ENCODE data around the gene WDR20. TPM values are rescaled to one million over a fixed set of nuclear protein-coding genes. Genes with fewer than 3 reads are reported as not detected.

WDR20 gene
- total RNA-seq, 1 experiment from 2014 or later, result 16.9 TPM

- no peak overlapping the region for H3K4me3 ChIP-seq (ENCODE audit: low read length)
- no peak overlapping the region for H2AFZ ChIP-seq (ENCODE audit: low read length)
- H4K20me1 ChIP-seq (ENCODE audit: insufficient read depth, low read depth, low read length), result no peaks in the 10 kb centered on the region
- no peak overlapping the region for H3K27ac ChIP-seq (ENCODE audit: low read length)
- H3K27me3 ChIP-seq (ENCODE audit: low read length), result no peaks in the 10 kb centered on the region
- no peaks in the 10 kb centered on the region for H3K79me2 ChIP-seq (ENCODE audit: low read length)
- no peaks in the 10 kb centered on the region for H3K36me3 ChIP-seq (ENCODE audit: insufficient read depth, low read length)
- H3K4me1 ChIP-seq (ENCODE audit: low read length), result no peaks in the 10 kb centered on the region
- H3K4me2 ChIP-seq (ENCODE audit: low read depth, low read length, poor library complexity, severe bottlenecking), result no peak overlapping the region
- no peaks in the 10 kb centered on the region for H3K9me3 ChIP-seq (ENCODE audit: low read length)
- H3K9me2 ChIP-seq (replicated peaks; ENCODE audit: insufficient read depth, low read length), result no peaks in the 10 kb centered on the region
- H3K9ac ChIP-seq (ENCODE audit: low read length), result no peak overlapping the region
- DNase-seq, result no peak
Measured at GRCh38 chr14:102246071-102246470, 106.4 kb downstream of the WDR20 start.

GRCh38 chr14:102248121-102248520 is 108.4 kb downstream of the WDR20 start:
- Histone ChIP-seq H3K4me1 (ENCODE audit: low read length) (no peaks in the 10 kb centered on the region), H3K4me2 (ENCODE audit: low read depth, low read length, poor library complexity, severe bottlenecking) (no peak overlapping the region), H3K79me2 (ENCODE audit: low read length) (no peaks in the 10 kb centered on the region), H3K9me2 (replicated peaks; ENCODE audit: insufficient read depth, low read length) (no peaks in the 10 kb centered on the region), H4K20me1 (ENCODE audit: insufficient read depth, low read depth, low read length) (no peaks in the 10 kb centered on the region), H3K9ac (ENCODE audit: low read length) (no peak overlapping the region), H3K9me3 (ENCODE audit: low read length) (no peaks in the 10 kb centered on the region), H3K27ac (ENCODE audit: low read length) (no peak overlapping the region), H3K36me3 (ENCODE audit: insufficient read depth, low read length) (no peaks in the 10 kb centered on the region), H3K4me3 (ENCODE audit: low read length) (no peak overlapping the region), H2AFZ (ENCODE audit: low read length) (no peak overlapping the region), H3K27me3 (ENCODE audit: low read length) (no peaks in the 10 kb centered on the region)
- no peak for DNase-seq

DNA sequence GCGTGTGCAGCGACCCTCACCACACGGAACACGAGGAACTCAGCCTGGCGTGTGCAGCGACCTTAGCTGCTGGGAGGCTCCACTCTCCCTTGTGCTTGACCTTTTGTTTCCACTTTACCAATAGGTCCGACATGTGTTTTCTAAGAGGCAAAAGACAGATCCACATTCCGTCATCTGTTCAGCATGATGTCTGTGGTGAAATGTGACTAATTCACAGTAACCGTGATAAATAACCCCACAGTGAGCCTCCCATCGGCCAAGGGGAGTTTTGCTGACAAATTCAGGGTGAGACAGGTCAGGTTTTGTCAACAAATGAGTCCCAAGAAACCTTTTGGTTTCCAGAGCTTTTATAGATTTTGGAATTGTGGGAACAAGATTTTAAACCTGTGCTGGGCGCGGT is 109.3 kb downstream of the WDR20 start:
- Histone ChIP-seq H3K9ac (ENCODE audit: low read length) (no peak overlapping the region), H4K20me1 (ENCODE audit: insufficient read depth, low read depth, low read length) (no peaks in the 10 kb centered on the region), H3K4me3 (ENCODE audit: low read length) (no peak overlapping the region), H3K9me3 (ENCODE audit: low read length) (no peaks in the 10 kb centered on the region), H3K36me3 (ENCODE audit: insufficient read depth, low read length) (no peaks in the 10 kb centered on the region), H3K27ac (ENCODE audit: low read length) (no peak overlapping the region), H3K4me1 (ENCODE audit: low read length) (no peaks in the 10 kb centered on the region), H2AFZ (ENCODE audit: low read length) (no peak overlapping the region), H3K27me3 (ENCODE audit: low read length) (no peaks in the 10 kb centered on the region), H3K9me2 (replicated peaks; ENCODE audit: insufficient read depth, low read length) (no peaks in the 10 kb centered on the region), H3K4me2 (ENCODE audit: low read depth, low read length, poor library complexity, severe bottlenecking) (no peak overlapping the region), H3K79me2 (ENCODE audit: low read length) (no peaks in the 10 kb centered on the region)
- DNase-seq, result no peak

DNA sequence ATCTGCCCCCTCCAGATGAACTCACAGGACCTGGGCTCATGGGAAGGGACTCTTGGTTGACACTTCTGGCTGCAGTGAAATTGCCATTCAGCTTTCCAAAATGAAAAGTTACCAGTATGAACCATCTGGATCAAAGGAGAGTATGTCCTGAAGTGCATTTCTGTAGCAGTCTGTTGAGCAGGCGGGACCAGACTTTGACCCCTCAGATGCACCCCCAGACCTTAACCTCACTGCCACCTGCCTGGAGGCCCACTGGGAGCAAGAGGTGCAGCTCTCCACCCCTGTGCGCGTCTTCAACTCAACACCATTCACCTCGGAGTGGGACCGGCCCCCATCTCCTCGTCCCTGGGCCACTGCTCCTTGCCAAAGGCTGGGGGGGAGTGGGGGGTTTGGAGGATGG is 110.3 kb downstream of the WDR20 start:
- Histone ChIP-seq H2AFZ (ENCODE audit: low read length) (no peak overlapping the region), H3K27ac (ENCODE audit: low read length) (no peak overlapping the region), H3K27me3 (ENCODE audit: low read length) (no peaks in the 10 kb centered on the region), H3K4me3 (ENCODE audit: low read length) (no peak overlapping the region), H3K79me2 (ENCODE audit: low read length) (no peaks in the 10 kb centered on the region), H3K9me2 (replicated peaks; ENCODE audit: insufficient read depth, low read length) (no peaks in the 10 kb centered on the region), H3K4me2 (ENCODE audit: low read depth, low read length, poor library complexity, severe bottlenecking) (no peak overlapping the region), H3K36me3 (ENCODE audit: insufficient read depth, low read length) (no peaks in the 10 kb centered on the region), H3K9me3 (ENCODE audit: low read length) (no peaks in the 10 kb centered on the region), H3K4me1 (ENCODE audit: low read length) (no peaks in the 10 kb centered on the region), H4K20me1 (ENCODE audit: insufficient read depth, low read depth, low read length) (no peaks in the 10 kb centered on the region), H3K9ac (ENCODE audit: low read length) (no peak overlapping the region)
- no peak for DNase-seq

DNA sequence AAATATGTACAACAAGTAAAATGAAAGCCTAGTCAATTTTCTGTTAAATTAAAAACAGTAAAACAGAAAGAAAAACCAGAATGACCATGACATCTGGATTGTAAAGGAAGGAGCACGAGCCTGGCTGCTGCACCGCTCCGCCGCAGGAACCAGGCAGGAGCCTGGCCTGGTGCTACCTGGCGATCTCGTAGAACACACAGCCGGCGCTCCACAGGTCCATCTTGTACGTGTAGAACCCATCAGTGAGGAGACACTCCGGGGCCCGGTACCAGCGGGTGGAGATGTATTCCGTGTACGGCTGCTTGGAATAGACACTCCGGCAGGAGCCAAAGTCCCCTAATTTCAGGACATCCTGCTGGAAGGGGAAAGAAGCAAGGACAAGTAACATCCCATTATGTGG is 110.9 kb downstream of the WDR20 start:
- no peak for DNase-seq
- H3K9ac ChIP-seq (ENCODE audit: low read length), result no peak overlapping the region
- H3K4me2 ChIP-seq (ENCODE audit: low read depth, low read length, poor library complexity, severe bottlenecking), result no peak overlapping the region
- H3K79me2 ChIP-seq (ENCODE audit: low read length), result no peaks in the 10 kb centered on the region
- H2AFZ ChIP-seq (ENCODE audit: low read length), result no peak overlapping the region
- H3K4me3 ChIP-seq (ENCODE audit: low read length), result no peak overlapping the region
- no peak overlapping the region for H3K27ac ChIP-seq (ENCODE audit: low read length)
- H4K20me1 ChIP-seq (ENCODE audit: insufficient read depth, low read depth, low read length), result no peaks in the 10 kb centered on the region
- H3K27me3 ChIP-seq (ENCODE audit: low read length), result no peaks in the 10 kb centered on the region
- H3K9me2 ChIP-seq (replicated peaks; ENCODE audit: insufficient read depth, low read length), result no peaks in the 10 kb centered on the region
- H3K4me1 ChIP-seq (ENCODE audit: low read length), result no peaks in the 10 kb centered on the region
- H3K36me3 ChIP-seq (ENCODE audit: insufficient read depth, low read length), result no peaks in the 10 kb centered on the region
- H3K9me3 ChIP-seq (ENCODE audit: low read length), result no peaks in the 10 kb centered on the region

- no peak for DNase-seq
- H2AFZ ChIP-seq (ENCODE audit: low read length), result no peak overlapping the region
- no peak overlapping the region for H3K4me3 ChIP-seq (ENCODE audit: low read length)
- no peak overlapping the region for H3K9ac ChIP-seq (ENCODE audit: low read length)
- H3K79me2 ChIP-seq (ENCODE audit: low read length), result no peaks in the 10 kb centered on the region
- no peaks in the 10 kb centered on the region for H3K27me3 ChIP-seq (ENCODE audit: low read length)
- no peaks in the 10 kb centered on the region for H3K9me3 ChIP-seq (ENCODE audit: low read length)
- no peak overlapping the region for H3K27ac ChIP-seq (ENCODE audit: low read length)
- H4K20me1 ChIP-seq (ENCODE audit: insufficient read depth, low read depth, low read length), result no peaks in the 10 kb centered on the region
- no peaks in the 10 kb centered on the region for H3K4me1 ChIP-seq (ENCODE audit: low read length)
- H3K9me2 ChIP-seq (replicated peaks; ENCODE audit: insufficient read depth, low read length), result no peaks in the 10 kb centered on the region
- no peak overlapping the region for H3K4me2 ChIP-seq (ENCODE audit: low read depth, low read length, poor library complexity, severe bottlenecking)
- H3K36me3 ChIP-seq (ENCODE audit: insufficient read depth, low read length), result no peaks in the 10 kb centered on the region
Measured at GRCh38 chr14:102251161-102251560, 111.5 kb downstream of the WDR20 start.

GRCh38 chr14:102252834-102253801 is 113.4 kb downstream of the WDR20 start:
- H4K20me1 ChIP-seq (ENCODE audit: insufficient read depth, low read depth, low read length), result no peaks in the 10 kb centered on the region
- H2AFZ ChIP-seq (ENCODE audit: low read length), result no peak overlapping the region
- H3K4me3 ChIP-seq (ENCODE audit: low read length), result no peak overlapping the region
- no peak overlapping the region for H3K4me2 ChIP-seq (ENCODE audit: low read depth, low read length, poor library complexity, severe bottlenecking)
- no peaks in the 10 kb centered on the region for H3K9me2 ChIP-seq (replicated peaks; ENCODE audit: insufficient read depth, low read length)
- no peaks in the 10 kb centered on the region for H3K79me2 ChIP-seq (ENCODE audit: low read length)
- no peak overlapping the region for H3K9ac ChIP-seq (ENCODE audit: low read length)
- H3K4me1 ChIP-seq (ENCODE audit: low read length), result no peaks in the 10 kb centered on the region
- DNase-seq, result no peak
- no peaks in the 10 kb centered on the region for H3K36me3 ChIP-seq (ENCODE audit: insufficient read depth, low read length)
- no peaks in the 10 kb centered on the region for H3K27me3 ChIP-seq (ENCODE audit: low read length)
- no peaks in the 10 kb centered on the region for H3K9me3 ChIP-seq (ENCODE audit: low read length)
- H3K27ac ChIP-seq (ENCODE audit: low read length), result no peak overlapping the region

- no peaks in the 10 kb centered on the region for H3K36me3 ChIP-seq (ENCODE audit: insufficient read depth, low read length)
- no peaks in the 10 kb centered on the region for H4K20me1 ChIP-seq (ENCODE audit: insufficient read depth, low read depth, low read length)
- H3K4me1 ChIP-seq (ENCODE audit: low read length), result no peaks in the 10 kb centered on the region
- H3K9ac ChIP-seq (ENCODE audit: low read length), result no peak overlapping the region
- no peaks in the 10 kb centered on the region for H3K27me3 ChIP-seq (ENCODE audit: low read length)
- no peak overlapping the region for H3K4me2 ChIP-seq (ENCODE audit: low read depth, low read length, poor library complexity, severe bottlenecking)
- no peak overlapping the region for H3K27ac ChIP-seq (ENCODE audit: low read length)
- no peak for DNase-seq
- no peaks in the 10 kb centered on the region for H3K9me3 ChIP-seq (ENCODE audit: low read length)
- H3K79me2 ChIP-seq (ENCODE audit: low read length), result no peaks in the 10 kb centered on the region
- H3K9me2 ChIP-seq (replicated peaks; ENCODE audit: insufficient read depth, low read length), result no peaks in the 10 kb centered on the region
- no peak overlapping the region for H3K4me3 ChIP-seq (ENCODE audit: low read length)
- no peak overlapping the region for H2AFZ ChIP-seq (ENCODE audit: low read length)
Measured at GRCh38 chr14:102255401-102256190, 115.9 kb downstream of the WDR20 start.

All from Karpas-422 (cell line).